Measurements from ENCODE around the gene ASB2. TPM values are rescaled to one million over a fixed set of nuclear protein-coding genes. Genes with fewer than 3 reads are reported as not detected.
A peak's percentile ranks its signal among the peaks of the same experiment; 100 is the strongest.

Gene ASB2
- polyA plus RNA-seq, 3 donors, result 0.25 to 2.5 (median 1.4) TPM

GRCh38 chr14:93965287-93965821 is 11.0 kb downstream of the ASB2 start:
- Histone ChIP-seq H3K36me3 (replicated peaks in 1 of 2; ENCODE audit: control insufficient read depth in 1 of 2, insufficient read depth in 2 of 2, low read length in 2 of 2) (no peaks in the 10 kb centered on the region), H4K20me1 (ENCODE audit: insufficient read depth, low read length) (no peaks in the 10 kb centered on the region), H3K9ac (ENCODE audit: insufficient read depth, low read length, poor library complexity, severe bottlenecking) (no peak overlapping the region), H3K4me2 (replicated peaks; ENCODE audit: extremely low read depth, low read length, poor library complexity, severe bottlenecking) (no peak overlapping the region), H3K79me2 (ENCODE audit: insufficient read depth, low read length) (no peaks in the 10 kb centered on the region), H2AFZ (ENCODE audit: insufficient read depth, low read depth, low read length, poor library complexity, severe bottlenecking) (no peak overlapping the region), H3K9me3 (replicated peaks in 1 of 2; ENCODE audit: control insufficient read depth in 1 of 2, insufficient read depth in 1 of 2, low read length in 2 of 2) (no peaks in the 10 kb centered on the region), H3K27me3 (ENCODE audit: control insufficient read depth in 2 of 2, insufficient read depth in 2 of 2, low read length in 2 of 2) (no peaks in the 10 kb centered on the region), H3K4me1 (ENCODE audit: control insufficient read depth in 1 of 2, insufficient read depth in 2 of 2, low read length in 2 of 2) (peaks cover 53 to 70% of the 10 kb centered on the region in 2 donors), H3K27ac (ENCODE audit: low read depth in 1 of 2, low read length in 2 of 2) (no peak overlapping the region), H3K4me3 (replicated peaks in 1 of 3; ENCODE audit: low read depth in 2 of 3, low read length in 3 of 3) (no peak overlapping the region)
- Mint-ChIP-seq H3K36me3 (peaks cover 5 to 14% of the 10 kb centered on the region in 2 donors), H3K27me3 (ENCODE audit: low read depth in 3 of 3) (peaks cover 4 to 12% (median 11%) of the 10 kb centered on the region in 3 donors), H3K9me3 (no peaks in the 10 kb centered on the region), H3K4me1 (peaks cover 77% of the 10 kb centered on the region), H3K4me3 (no peak overlapping the region), H3K27ac (peak overlapping the region in 4 of 7 donors; percentile 11 to 35 (median 30))
- intact Hi-C loops (cut with micrococcal nuclease), result loop anchor here in 1 of 2 donors (10.0 kb wide), 1 partner anchor 631 kb away; the partner anchor contains the start of gene BTBD7
- WGBS (ENCODE audit: insufficient coverage), result 100% methylated on average over 1 of the region's 3 CpGs
- peak in 1 of 3 donors; percentile 43 for DNase-seq
- TF ChIP-seq CTCF (IDR thresholded peaks at IDR 0.05), result no peak

- H3K4me2 ChIP-seq (replicated peaks; ENCODE audit: extremely low read depth, low read length, poor library complexity, severe bottlenecking), result no peak overlapping the region
- no peak for TF ChIP-seq CTCF (IDR thresholded peaks at IDR 0.05)
Measured at GRCh38 chr14:93964820-93965286, 11.5 kb downstream of the ASB2 start.

More at GRCh38 chr14:93964820-93965286, 11.5 kb downstream of the ASB2 start:
- peaks cover 4 to 12% (median 9%) of the 10 kb centered on the region in 3 donors for H3K27me3 Mint-ChIP-seq (ENCODE audit: low read depth in 3 of 3)
- Histone ChIP-seq H2AFZ (ENCODE audit: insufficient read depth, low read depth, low read length, poor library complexity, severe bottlenecking) (no peak overlapping the region), H3K79me2 (ENCODE audit: insufficient read depth, low read length) (no peaks in the 10 kb centered on the region), H3K36me3 (replicated peaks in 1 of 2; ENCODE audit: control insufficient read depth in 1 of 2, insufficient read depth in 2 of 2, low read length in 2 of 2) (no peaks in the 10 kb centered on the region), H3K27ac (ENCODE audit: low read depth in 1 of 2, low read length in 2 of 2) (no peak overlapping the region), H4K20me1 (ENCODE audit: insufficient read depth, low read length) (no peaks in the 10 kb centered on the region), H3K27me3 (ENCODE audit: control insufficient read depth in 2 of 2, insufficient read depth in 2 of 2, low read length in 2 of 2) (no peaks in the 10 kb centered on the region), H3K4me3 (replicated peaks in 1 of 3; ENCODE audit: low read depth in 2 of 3, low read length in 3 of 3) (no peak overlapping the region), H3K9ac (ENCODE audit: insufficient read depth, low read length, poor library complexity, severe bottlenecking) (no peak overlapping the region), H3K9me3 (replicated peaks in 1 of 2; ENCODE audit: control insufficient read depth in 1 of 2, insufficient read depth in 1 of 2, low read length in 2 of 2) (no peaks in the 10 kb centered on the region), H3K4me1 (ENCODE audit: control insufficient read depth in 1 of 2, insufficient read depth in 2 of 2, low read length in 2 of 2) (peaks cover 55 to 72% of the 10 kb centered on the region in 2 donors)
- H3K27ac Mint-ChIP-seq, result peak overlapping the region in 2 of 7 donors; percentile 27 to 62
- H3K4me3 Mint-ChIP-seq, result no peak overlapping the region
- H3K36me3 Mint-ChIP-seq, result peaks cover 5 to 14% of the 10 kb centered on the region in 2 donors
- H3K4me1 Mint-ChIP-seq, result peaks cover 77% of the 10 kb centered on the region
- intact Hi-C loops (cut with micrococcal nuclease), result loop anchor here in 1 of 2 donors (10.0 kb wide), 1 partner anchor 630 kb away; the partner anchor contains the start of gene BTBD7
- DNase-seq, result no peak
- no peaks in the 10 kb centered on the region for H3K9me3 Mint-ChIP-seq
- WGBS (ENCODE audit: insufficient coverage), result 96% methylated on average over 3 of the region's 3 CpGs
